Lower leg skin (tissue), 4 donors: ENCODE measurements around the gene PRM1. TPM values are rescaled to one million over a fixed set of nuclear protein-coding genes. Genes with fewer than 3 reads are reported as not detected.

Experiments used
- DNase-seq, 2 donors: peaks; one replicate each; pipeline ENCODE4 v3.0.0-alpha.2; 2019; ENCODE audit warnings: low spot score in 2 of 2
- H3K4me3 ChIP-seq: fragments of 200-600 bp; sonication (generic); 2 replicates; pipeline ENCODE4 v1.5.1; 2017; ENCODE audit warnings: mild to moderate bottlenecking, low read depth; ENCODE audit not compliant: poor library complexity, severe bottlenecking
- CTCF ChIP-seq, 3 donors: fragments of 450-650 bp; IDR thresholded peaks; one replicate each; pipeline ENCODE4 v1.5.1; 2016; ENCODE audit warnings: antibody characterized with exemption in 3 of 3, mild to moderate bottlenecking in 3 of 3, moderate library complexity in 2 of 3
- POLR2A ChIP-seq, 2 donors: fragments of 450-650 bp; IDR thresholded peaks; one replicate each; pipeline ENCODE4 v1.6.1; 2016 to 2017; ENCODE audit warnings: antibody characterized with exemption in 2 of 2, mild to moderate bottlenecking in 1 of 2, moderate library complexity in 1 of 2
- WGBS, 2 donors: methylation state at CpG; one replicate each; pipeline ENCODE4 v1.1.5; 2018; 5-methylcytosine and 5-hydroxymethylcytosine counted together
- intact Hi-C: fragments of 100-400 bp; cut with DNase I; formaldehyde crosslinking; loops from one replicate; pipeline ENCODE4 v1.15.0; 2023; ENCODE audit warnings: low total_unique reads
- total RNA-seq, 4 donors: library from RNA; depleted of rRNA; stranded (reverse); fragments of >200 nt; gene quantifications; one replicate each; pipeline ENCODE4 v1.1.0, GENCODE V29; 2016

The PRM1 gene
- total RNA-seq, 4 donors from 2014 or later, result not detected

DNA sequence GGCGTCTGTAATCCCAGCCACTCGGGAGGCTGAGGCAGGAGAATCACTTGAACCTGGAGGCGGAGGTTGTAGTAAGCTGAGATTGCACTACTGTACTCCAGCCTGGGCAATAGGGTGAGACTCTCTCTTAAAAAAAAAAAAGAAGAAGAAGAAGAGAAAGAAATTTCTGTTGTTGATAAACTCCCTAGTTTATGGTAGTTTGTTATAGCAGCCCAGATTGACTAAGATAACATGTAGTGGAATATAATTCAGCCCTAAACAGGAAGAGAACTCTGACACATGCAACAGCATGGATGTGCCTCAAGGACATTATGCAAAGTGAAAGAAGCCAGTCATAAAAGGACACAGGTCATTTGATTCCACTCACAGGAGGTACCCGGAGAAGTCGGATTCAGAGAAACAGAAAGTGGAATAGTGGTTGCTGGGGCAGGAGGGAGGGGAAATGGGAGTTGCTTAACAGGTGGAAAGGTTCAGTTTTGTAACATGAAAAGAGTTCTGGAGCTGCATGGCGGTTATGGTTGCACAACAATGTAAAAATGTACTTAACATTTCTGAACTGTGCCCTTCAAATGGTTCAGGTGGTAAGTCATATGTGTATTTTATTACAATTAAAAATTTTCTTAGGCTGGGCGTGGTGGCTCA, 26.0 kb upstream of the PRM1 start:
- DNase-seq, result no peak
- WGBS, 2 donors, result 77 to 78% methylated on average over 7 of the region's 7 CpGs
- no peak overlapping the region for H3K4me3 ChIP-seq
- intact Hi-C loops, result no loop called here
- TF ChIP-seq POLR2A (IDR thresholded peaks at IDR 0.05), result no peak
- TF ChIP-seq CTCF (IDR thresholded peaks at IDR 0.05), result no peak

DNA sequence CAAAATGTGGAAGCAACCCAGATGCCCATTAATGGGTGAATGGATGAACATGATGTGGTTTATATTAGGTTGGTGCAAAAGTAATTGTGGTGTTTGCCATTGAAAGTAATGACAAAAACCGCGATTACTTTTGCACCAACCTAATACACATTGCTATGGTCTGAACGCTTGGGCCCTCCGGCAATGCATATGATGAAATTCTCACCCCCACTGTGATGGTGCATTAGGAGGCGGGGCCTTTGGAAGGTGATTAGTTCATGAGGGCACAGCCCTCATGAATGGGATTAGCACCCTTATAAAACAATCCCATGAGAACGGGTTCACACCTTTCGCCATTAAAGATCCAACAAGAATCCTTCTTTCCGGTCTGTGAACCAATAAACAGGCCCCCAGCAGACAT, 25.3 kb upstream of the PRM1 start:
- WGBS, 2 donors, result 90 to 91% methylated on average over 8 of the region's 8 CpGs
- DNase-seq, result no peak
- intact Hi-C loops, result no loop called here
- TF ChIP-seq POLR2A (IDR thresholded peaks at IDR 0.05) (no peak), CTCF (IDR thresholded peaks at IDR 0.05) (no peak)
- H3K4me3 ChIP-seq, result no peak overlapping the region

DNA sequence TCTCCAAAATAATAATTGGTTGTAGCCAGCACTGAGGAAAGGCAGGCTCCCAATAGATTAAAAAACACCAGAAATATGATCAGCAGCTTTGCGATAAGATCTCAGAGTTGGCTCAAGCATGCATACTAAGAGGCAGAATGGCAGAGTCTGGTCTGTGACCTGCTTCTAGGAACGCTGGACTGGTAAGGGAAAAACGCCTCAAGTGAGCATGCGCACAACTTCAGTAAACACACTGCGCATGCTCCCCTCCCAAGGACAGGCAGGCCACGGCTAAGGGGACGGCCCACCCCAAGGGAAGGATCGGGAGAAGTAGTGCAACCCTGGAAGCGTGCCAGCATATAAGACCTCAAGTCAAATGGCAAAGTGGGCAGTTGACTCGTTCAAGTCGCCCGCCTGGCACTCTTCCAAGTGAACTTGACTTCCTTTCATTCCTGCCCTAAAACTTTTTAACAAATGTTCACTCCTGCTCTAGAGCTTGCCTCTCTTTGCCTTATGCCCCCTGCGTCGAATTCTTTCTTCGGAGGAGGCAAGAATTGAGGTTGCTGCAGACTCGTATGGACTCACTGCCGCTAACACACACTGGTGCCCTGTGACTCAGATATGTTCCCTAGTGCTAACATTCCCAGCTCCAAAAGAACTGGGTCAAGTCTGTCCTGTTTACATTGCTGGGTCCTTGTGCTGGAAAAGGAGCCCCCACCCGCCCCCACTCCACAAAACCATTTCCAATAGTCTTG, 22.4 kb upstream of the PRM1 start:
- intact Hi-C loops, result no loop called here
- WGBS, 2 donors, result 56 to 57% methylated on average over 18 of the region's 18 CpGs

GRCh38 chr16:11302977-11303376, 21.8 kb upstream of the PRM1 start:
- WGBS, 2 donors, result 62 to 66% methylated on average over 3 to 4 of the region's 4 CpGs
- TF ChIP-seq POLR2A (IDR thresholded peaks at IDR 0.05) (no peak), CTCF (IDR thresholded peaks at IDR 0.05) (no peak)
- intact Hi-C loops, result no loop called here
- DNase-seq, result no peak
- H3K4me3 ChIP-seq, result no peak overlapping the region

More for the DNA sequence above, 22.4 kb upstream of the PRM1 start:
- DNase-seq, result no peak
- TF ChIP-seq CTCF (IDR thresholded peaks at IDR 0.05) (no peak), POLR2A (IDR thresholded peaks at IDR 0.05) (no peak)
- H3K4me3 ChIP-seq, result no peak overlapping the region

DNA sequence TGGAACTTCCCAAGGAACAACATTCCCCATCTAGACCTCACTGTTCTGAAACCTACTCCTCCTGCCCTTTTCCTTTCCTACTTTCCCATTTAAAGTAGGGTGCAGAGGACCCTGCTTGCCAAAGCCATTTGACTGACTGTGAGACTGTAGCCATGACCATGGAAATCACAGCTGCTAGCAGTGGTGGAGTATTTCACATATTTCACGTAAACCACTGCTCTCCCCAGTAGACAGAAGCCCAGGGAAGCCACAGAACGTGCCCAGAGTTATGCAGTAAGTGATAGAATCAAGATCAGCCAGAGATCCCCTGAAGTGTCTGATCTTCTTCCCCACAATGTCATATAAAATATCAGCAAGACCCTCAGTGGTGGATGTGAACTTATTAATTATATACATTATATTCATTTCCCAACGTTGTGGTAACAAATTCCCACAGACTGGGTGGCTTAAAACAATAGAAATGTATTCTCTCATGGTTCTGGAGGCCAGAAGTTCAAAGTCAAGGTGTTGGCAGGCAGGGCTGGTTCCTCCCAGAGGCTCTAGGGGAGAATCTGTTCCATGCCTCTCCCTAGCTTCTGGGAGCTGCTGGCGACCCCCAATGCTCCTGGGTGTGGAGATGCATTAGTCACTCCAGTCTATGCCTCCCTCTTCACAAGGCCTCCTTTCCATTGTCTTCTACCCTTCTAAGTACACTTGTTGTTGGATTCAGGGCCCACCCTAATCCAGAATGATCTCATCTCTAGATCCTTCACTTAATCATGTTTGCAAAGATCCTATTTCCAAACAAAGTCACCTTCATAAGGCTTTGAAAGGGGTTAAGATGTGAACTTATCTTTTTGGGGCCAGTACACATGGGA, 20.7 kb upstream of the PRM1 start:
- TF ChIP-seq CTCF (IDR thresholded peaks at IDR 0.05), result no peak
- no peak for TF ChIP-seq POLR2A (IDR thresholded peaks at IDR 0.05)
- intact Hi-C loops, result no loop called here
- 63 to 67% methylated on average over 4 of the region's 4 CpGs for WGBS, 2 donors
- no peak overlapping the region for H3K4me3 ChIP-seq
- DNase-seq, result no peak
